ENCODE data around the gene NECTIN2. TPM values are rescaled to one million over a fixed set of nuclear protein-coding genes. Genes with fewer than 3 reads are reported as not detected.

The NECTIN2 gene
- total and polyA plus RNA-seq, 2 experiments from 2014 or later = 193 to 307 TPM

GRCh38 chr19:44904426-44904994 lies 58.4 kb downstream of the NECTIN2 start:
- Histone ChIP-seq H3K4me1 (ENCODE audit: insufficient read depth) (peaks cover 27% of the 10 kb centered on the region), H3K27me3 (no peaks in the 10 kb centered on the region), H3K4me3 (no peak overlapping the region), H3K9me3 (ENCODE audit: low read depth) (no peaks in the 10 kb centered on the region), H3K4me2 (peak overlapping the region; percentile 91), H4K20me1 (ENCODE audit: insufficient read depth, poor library complexity, severe bottlenecking) (peaks cover 6% of the 10 kb centered on the region), H3K9me2 (replicated peaks; ENCODE audit: insufficient read depth) (no peaks in the 10 kb centered on the region), H3K36me3 (replicated peaks; ENCODE audit: insufficient read depth, low read depth) (no peaks in the 10 kb centered on the region), H2AFZ (no peak overlapping the region), H3K79me2 (peaks cover 3% of the 10 kb centered on the region), H3K27ac (peak overlapping the region; percentile 91)
- TF ChIP-seq EZH2phosphoT487 (IDR thresholded peaks at IDR 0.05; ENCODE audit: low read depth, severe bottlenecking, unreplicated experiment) = no peak
- peak; percentile 38 for TF ChIP-seq CTCF (IDR thresholded peaks at IDR 0.05; ENCODE audit: poor library complexity)
- DNase-seq (ENCODE audit: low spot score) = peak; percentile 31
- WGBS (ENCODE audit: low lambda C conversion rate, missing lambda C conversion rate) = 58% methylated on average over 12 of the region's 12 CpGs

GRCh38 chr19:44905437-44906160 lies 59.5 kb downstream of the NECTIN2 start, which contains the start of gene APOE:
Gene APOE (plus strand): TSS chr19:44905796. CDS start chr19:44906625, 829 bp downstream.
- peaks cover 27% of the 10 kb centered on the region for H3K4me1 ChIP-seq (ENCODE audit: insufficient read depth)
- peaks cover 6% of the 10 kb centered on the region for H4K20me1 ChIP-seq (ENCODE audit: insufficient read depth, poor library complexity, severe bottlenecking)
- H3K4me3 ChIP-seq = peak within 1 kb of the TSS; percentile 54
- H3K27ac ChIP-seq = peak within 1 kb of the TSS; percentile 91
- peaks cover 3% of the 10 kb centered on the region for H3K79me2 ChIP-seq
- no peaks in the 10 kb centered on the region for H3K36me3 ChIP-seq (replicated peaks; ENCODE audit: insufficient read depth, low read depth)
- no peak for TF ChIP-seq EZH2phosphoT487 (IDR thresholded peaks at IDR 0.05; ENCODE audit: low read depth, severe bottlenecking, unreplicated experiment)
- TF ChIP-seq EZH2 (IDR thresholded peaks at IDR 0.05; ENCODE audit: borderline replicate concordance) = no peak
- TF ChIP-seq CTCF (IDR thresholded peaks at IDR 0.05; ENCODE audit: poor library complexity) = no peak
- H3K9me2 ChIP-seq (replicated peaks; ENCODE audit: insufficient read depth) = no peaks in the 10 kb centered on the region
- no peaks in the 10 kb centered on the region for H3K9me3 ChIP-seq (ENCODE audit: low read depth)
- 0% methylated on average over 12 of the region's 20 CpGs for WGBS (ENCODE audit: low lambda C conversion rate, missing lambda C conversion rate)
- peak; percentile 75 for DNase-seq (ENCODE audit: low spot score)
- no peaks in the 10 kb centered on the region for H3K27me3 ChIP-seq
- H2AFZ ChIP-seq = peak within 1 kb of the TSS; percentile 65
- H3K4me2 ChIP-seq = peak within 1 kb of the TSS; percentile 91

- Histone ChIP-seq H3K4me1 (ENCODE audit: insufficient read depth) (peaks cover 38% of the 10 kb centered on the region), H3K27me3 (no peaks in the 10 kb centered on the region), H3K27ac (no peak overlapping the region), H3K4me3 (no peak overlapping the region), H4K20me1 (ENCODE audit: insufficient read depth, poor library complexity, severe bottlenecking) (peaks cover 6% of the 10 kb centered on the region), H2AFZ (no peak overlapping the region), H3K9me3 (ENCODE audit: low read depth) (no peaks in the 10 kb centered on the region), H3K9me2 (replicated peaks; ENCODE audit: insufficient read depth) (no peaks in the 10 kb centered on the region), H3K4me2 (peak overlapping the region; percentile 91), H3K36me3 (replicated peaks; ENCODE audit: insufficient read depth, low read depth) (no peaks in the 10 kb centered on the region), H3K79me2 (peaks cover 3% of the 10 kb centered on the region)
- WGBS (ENCODE audit: low lambda C conversion rate, missing lambda C conversion rate) = 97% methylated on average over 12 of the region's 12 CpGs
- TF ChIP-seq CTCF (IDR thresholded peaks at IDR 0.05; ENCODE audit: poor library complexity) (no peak), EZH2phosphoT487 (IDR thresholded peaks at IDR 0.05; ENCODE audit: low read depth, severe bottlenecking, unreplicated experiment) (no peak), EZH2 (IDR thresholded peaks at IDR 0.05; ENCODE audit: borderline replicate concordance) (no peak)
- no peak for DNase-seq (ENCODE audit: low spot score)
These were observed 61.5 kb downstream of the NECTIN2 start for GRCh38 chr19:44907613-44908012.

All from hepatocyte (in vitro differentiated cells).